MG63 (cell line): ENCODE measurements around the gene OR10C1. TPM values are rescaled to one million over a fixed set of nuclear protein-coding genes. Genes with fewer than 3 reads are reported as not detected.
A peak's percentile ranks its signal among the peaks of the same experiment; 100 is the strongest.
"Not testable (repeated sequence)": the region's sequence is repeated elsewhere in the genome, so short reads cannot be mapped to it uniquely, and the experiment has no call there.

Source experiments
- DNase-seq: peaks from one replicate; pipeline ENCODE4 v3.0.0-alpha.2; 2020
- H3K27me3 ChIP-seq: fragments of 250-450 bp; sonication (Bioruptor Pico); 2 replicates; pipeline ENCODE4 v1.5.1; 2020; ENCODE audit warnings: mild to moderate bottlenecking, moderate library complexity
- H3K36me3 ChIP-seq: fragments of 250-450 bp; sonication (Bioruptor Pico); 2 replicates; pipeline ENCODE4 v1.5.1; 2020; ENCODE audit warnings: mild to moderate bottlenecking, moderate library complexity
- H3K4me3 ChIP-seq: fragments of 250-450 bp; sonication (Bioruptor Pico); 2 replicates; pipeline ENCODE4 v1.5.1; 2020; ENCODE audit warnings: mild to moderate bottlenecking, moderate library complexity
- H3K9me3 ChIP-seq: fragments of 250-450 bp; sonication (Bioruptor Pico); 2 replicates; pipeline ENCODE4 v1.5.1; 2020; ENCODE audit warnings: mild to moderate bottlenecking, moderate library complexity
- total RNA-seq: library from RNA; depleted of rRNA; stranded (reverse); fragments of >200 nt; shearing (Covaris generic); gene quantifications from 2 replicates; pipeline ENCODE4 v1.2.3, GENCODE V29; 2014; ENCODE audit warnings: low replicate concordance; rRNA removed

OR10C1 gene
- not detected in 2 replicates for total RNA-seq

GRCh38 chr6:29439006-29439405 lies at the start of gene OR10C1:
Gene OR10C1, plus strand, starts transcription at chr6:29439306. Its CDS starts 710 bp downstream, at chr6:29440016.
- H3K9me3 ChIP-seq: no peaks in the 10 kb centered on the region

GRCh38 chr6:29395331-29395730 lies 43.8 kb upstream of the OR10C1 start, which contains the start of gene OR12D2:
Gene OR12D2, plus strand, starts transcription at chr6:29395631. Its CDS starts 1,069 bp downstream, at chr6:29396700.
- no peak for DNase-seq
- no peaks in the 10 kb centered on the region for H3K36me3 ChIP-seq
- no peaks in the 10 kb centered on the region for H3K27me3 ChIP-seq
- H3K4me3 ChIP-seq: no peak within 1 kb of the TSS
- no peaks in the 10 kb centered on the region for H3K9me3 ChIP-seq

More at GRCh38 chr6:29439006-29439405, at the start of gene OR10C1:
- Histone ChIP-seq H3K36me3 (no peaks in the 10 kb centered on the region), H3K27me3 (no peaks in the 10 kb centered on the region), H3K4me3 (no peak within 1 kb of the TSS)
- DNase-seq: no peak

- DNase-seq: no peak
- no peaks in the 10 kb centered on the region for H3K9me3 ChIP-seq
- H3K36me3 ChIP-seq: no peaks in the 10 kb centered on the region
Observed at GRCh38 chr6:29399525-29399924, 39.6 kb upstream of the OR10C1 start.

GRCh38 chr6:29403801-29404200 lies 35.3 kb upstream of the OR10C1 start:
- H3K4me3 ChIP-seq: no peak overlapping the region
- H3K36me3 ChIP-seq: no peaks in the 10 kb centered on the region
- DNase-seq: no peak
- no peaks in the 10 kb centered on the region for H3K27me3 ChIP-seq
- no peaks in the 10 kb centered on the region for H3K9me3 ChIP-seq

More at GRCh38 chr6:29399525-29399924, 39.6 kb upstream of the OR10C1 start:
- Histone ChIP-seq H3K4me3 (no peak overlapping the region), H3K27me3 (no peaks in the 10 kb centered on the region)

GRCh38 chr6:29414588-29414987 lies 24.5 kb upstream of the OR10C1 start, which contains the start of gene OR12D1:
Gene OR12D1, plus strand, starts transcription at chr6:29414928.
- H3K36me3 ChIP-seq: no peaks in the 10 kb centered on the region
- H3K27me3 ChIP-seq: no peaks in the 10 kb centered on the region
- DNase-seq: no peak
- no peaks in the 10 kb centered on the region for H3K9me3 ChIP-seq
- no peak within 1 kb of the TSS for H3K4me3 ChIP-seq

GRCh38 chr6:29419516-29419915 lies 19.6 kb upstream of the OR10C1 start:
- DNase-seq: no peak

GRCh38 chr6:29424168-29424567 lies 14.9 kb upstream of the OR10C1 start:
- Histone ChIP-seq H3K36me3 (no peaks in the 10 kb centered on the region), H3K9me3 (no peaks in the 10 kb centered on the region), H3K4me3 (no peak overlapping the region), H3K27me3 (no peaks in the 10 kb centered on the region)
- no peak for DNase-seq

More at GRCh38 chr6:29419516-29419915, 19.6 kb upstream of the OR10C1 start:
- H3K4me3 ChIP-seq: no peak overlapping the region
- H3K9me3 ChIP-seq: no peaks in the 10 kb centered on the region
- H3K36me3 ChIP-seq: no peaks in the 10 kb centered on the region
- H3K27me3 ChIP-seq: no peaks in the 10 kb centered on the region

- no peaks in the 10 kb centered on the region for H3K9me3 ChIP-seq
Observed at GRCh38 chr6:29424575-29424974, 14.5 kb upstream of the OR10C1 start.

GRCh38 chr6:29425075-29425474 lies 14.0 kb upstream of the OR10C1 start:
- no peaks in the 10 kb centered on the region for H3K9me3 ChIP-seq
- H3K36me3 ChIP-seq: no peaks in the 10 kb centered on the region
- H3K27me3 ChIP-seq: no peaks in the 10 kb centered on the region
- no peak overlapping the region for H3K4me3 ChIP-seq
- DNase-seq: no peak

More at GRCh38 chr6:29424575-29424974, 14.5 kb upstream of the OR10C1 start:
- H3K4me3 ChIP-seq: no peak overlapping the region
- no peak for DNase-seq
- H3K27me3 ChIP-seq: no peaks in the 10 kb centered on the region
- H3K36me3 ChIP-seq: no peaks in the 10 kb centered on the region

GRCh38 chr6:29426654-29427053 lies 12.5 kb upstream of the OR10C1 start:
- Histone ChIP-seq H3K36me3 (no peaks in the 10 kb centered on the region), H3K4me3 (no peak overlapping the region), H3K9me3 (no peaks in the 10 kb centered on the region), H3K27me3 (no peaks in the 10 kb centered on the region)
- no peak for DNase-seq

- H3K27me3 ChIP-seq, H3K4me3 ChIP-seq, H3K36me3 ChIP-seq, H3K9me3 ChIP-seq, DNase-seq: not testable (repeated sequence)
Observed at GRCh38 chr6:29436730-29437129, 2.4 kb upstream of the OR10C1 start.

- DNase-seq: no peak
- no peaks in the 10 kb centered on the region for H3K9me3 ChIP-seq
- H3K4me3 ChIP-seq: no peak overlapping the region
- no peaks in the 10 kb centered on the region for H3K27me3 ChIP-seq
- H3K36me3 ChIP-seq: no peaks in the 10 kb centered on the region
Observed at GRCh38 chr6:29442719-29443118, 3.6 kb downstream of the OR10C1 start.

GRCh38 chr6:29444031-29444430 lies 4.9 kb downstream of the OR10C1 start:
- not testable (repeated sequence) for H3K9me3 ChIP-seq, DNase-seq, H3K36me3 ChIP-seq, H3K27me3 ChIP-seq, H3K4me3 ChIP-seq

GRCh38 chr6:29447670-29448069 lies 8.6 kb downstream of the OR10C1 start:
- DNase-seq: peak; percentile 3
- Histone ChIP-seq H3K9me3 (no peaks in the 10 kb centered on the region), H3K27me3 (no peaks in the 10 kb centered on the region), H3K4me3 (no peak overlapping the region), H3K36me3 (no peaks in the 10 kb centered on the region)

- no peak for DNase-seq
- Histone ChIP-seq H3K36me3 (no peaks in the 10 kb centered on the region), H3K27me3 (no peaks in the 10 kb centered on the region), H3K9me3 (no peaks in the 10 kb centered on the region), H3K4me3 (no peak overlapping the region)
Observed at GRCh38 chr6:29451471-29452193, 12.5 kb downstream of the OR10C1 start.

- H3K36me3 ChIP-seq: no peaks in the 10 kb centered on the region
- no peaks in the 10 kb centered on the region for H3K27me3 ChIP-seq
- no peak within 1 kb of the TSS for H3K4me3 ChIP-seq
- no peak for DNase-seq
- no peaks in the 10 kb centered on the region for H3K9me3 ChIP-seq
Observed at GRCh38 chr6:29456971-29457370, 17.9 kb downstream of the OR10C1 start, which contains the start of the genes OR11A1 and OR2H1. Gene OR11A1, minus strand, starts transcription at chr6:29457071. Its CDS starts 29,430 bp downstream, at chr6:29427641. Gene OR2H1, plus strand, starts transcription at chr6:29457155. Its CDS starts 4,615 bp downstream, at chr6:29461770.

GRCh38 chr6:29461021-29461814 lies 22.1 kb downstream of the OR10C1 start:
- Histone ChIP-seq H3K9me3 (no peaks in the 10 kb centered on the region), H3K4me3 (no peak overlapping the region), H3K36me3 (no peaks in the 10 kb centered on the region), H3K27me3 (no peaks in the 10 kb centered on the region)
- no peak for DNase-seq
